BJ (cell line): Measurements from ENCODE around the gene VRK3. TPM values are rescaled to one million over a fixed set of nuclear protein-coding genes. Genes with fewer than 3 reads are reported as not detected.

Experiments
- CTCF ChIA-PET: fragments of 350-600 bp; formaldehyde crosslinking; extraction: SDS; loops from one replicate; lab custom pipeline; 2021; ENCODE audit warnings: antibody characterized with exemption, inconsistent platforms; lab: Yijun Ruan, JAX
- POLR2A ChIA-PET: fragments of 300-600 bp; sonication (Branson Sonifier 250); formaldehyde crosslinking; extraction: SDS; loops from one replicate; lab custom pipeline; 2021; ENCODE audit warnings: antibody characterized with exemption; lab: Charles Lee
- DNase-seq: peaks from one replicate; pipeline ENCODE4 v3.0.0-alpha.2; 2011; ENCODE audit warnings: low read depth
- H3K27me3 ChIP-seq: 2 replicates; pipeline ENCODE4 v1.6.0; 2011; ENCODE audit warnings: low read length; ENCODE audit not compliant: control insufficient read depth, insufficient read depth
- H3K36me3 ChIP-seq: 2 replicates; pipeline ENCODE4 v1.5.1; 2011; ENCODE audit warnings: low read length; ENCODE audit not compliant: control insufficient read depth, insufficient read depth
- H3K4me3 ChIP-seq: 2 replicates; pipeline ENCODE4 v1.5.1; 2011; ENCODE audit warnings: low read depth, mild to moderate bottlenecking, control low read depth, low read length
- polyA plus RNA-seq: library from polyadenylated mRNA; depleted of rRNA; stranded (reverse); fragments of >200 nt; gene quantifications from 2 replicates; pipeline ENCODE4 v1.2.3, GENCODE V29; 2011
- TF ChIP-seq, protein P1 (sequence below): IDR thresholded peaks from 2 replicates; pipeline ENCODE4 v1.5.1; 2011; ENCODE audit warnings: low read depth, mild to moderate bottlenecking, control low read depth, inconsistent platforms, low read length, moderate library complexity; ENCODE audit not compliant: insufficient read depth

VRK3 gene
- polyA plus RNA-seq, 1 experiment, result 34.1 TPM

DNA sequence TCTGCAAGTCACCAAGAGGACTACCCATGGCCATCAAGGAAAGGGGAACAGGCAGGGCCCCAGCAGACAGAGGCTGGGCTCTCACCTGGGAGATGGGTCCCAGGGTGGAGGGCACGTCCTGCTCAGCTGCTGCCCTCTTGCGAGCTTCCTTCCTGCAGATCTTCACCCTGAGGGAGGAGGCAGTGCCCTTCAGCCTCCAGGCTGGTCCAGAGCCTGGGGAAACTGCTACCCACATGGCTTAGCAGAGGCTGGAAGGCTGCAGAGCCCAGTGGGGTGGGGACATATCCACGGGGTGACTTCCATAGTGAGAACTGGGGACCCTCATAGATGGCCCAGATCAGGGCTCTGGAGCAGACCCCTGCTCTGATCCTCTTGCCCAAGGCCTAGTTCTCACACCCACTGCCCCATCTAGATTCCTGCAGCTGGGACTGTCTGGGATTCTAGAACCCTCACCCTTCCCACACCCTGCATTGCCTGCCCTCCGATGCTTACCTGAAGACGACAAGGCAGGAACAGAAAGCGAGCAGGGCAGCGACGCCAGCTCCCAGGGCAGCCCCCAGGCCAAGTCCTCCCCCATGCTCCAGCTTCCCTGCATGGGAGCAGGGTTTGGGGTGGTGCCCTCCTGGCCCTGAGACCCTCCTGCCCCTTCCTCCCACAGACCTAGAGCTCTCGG lies 73.2 kb downstream of the VRK3 start:
- Histone ChIP-seq H3K36me3 (no peaks in the 10 kb centered on the region), H3K4me3 (no peak overlapping the region), H3K27me3 (peaks cover 8% of the 10 kb centered on the region)
- ChIA-PET CTCF (interaction anchor here (0.8 to 5.1 kb wide), 2 partner anchors 9 to 14 kb away, joined by 4 to 22 read pairs; no protein-coding TSS in a partner anchor), POLR2A (interaction anchor here (0.6 kb wide), 1 partner anchor 424 kb away, joined by 9 read pairs; the partner anchor contains the start of gene RCN3)
- TF ChIP-seq, protein P1, sequence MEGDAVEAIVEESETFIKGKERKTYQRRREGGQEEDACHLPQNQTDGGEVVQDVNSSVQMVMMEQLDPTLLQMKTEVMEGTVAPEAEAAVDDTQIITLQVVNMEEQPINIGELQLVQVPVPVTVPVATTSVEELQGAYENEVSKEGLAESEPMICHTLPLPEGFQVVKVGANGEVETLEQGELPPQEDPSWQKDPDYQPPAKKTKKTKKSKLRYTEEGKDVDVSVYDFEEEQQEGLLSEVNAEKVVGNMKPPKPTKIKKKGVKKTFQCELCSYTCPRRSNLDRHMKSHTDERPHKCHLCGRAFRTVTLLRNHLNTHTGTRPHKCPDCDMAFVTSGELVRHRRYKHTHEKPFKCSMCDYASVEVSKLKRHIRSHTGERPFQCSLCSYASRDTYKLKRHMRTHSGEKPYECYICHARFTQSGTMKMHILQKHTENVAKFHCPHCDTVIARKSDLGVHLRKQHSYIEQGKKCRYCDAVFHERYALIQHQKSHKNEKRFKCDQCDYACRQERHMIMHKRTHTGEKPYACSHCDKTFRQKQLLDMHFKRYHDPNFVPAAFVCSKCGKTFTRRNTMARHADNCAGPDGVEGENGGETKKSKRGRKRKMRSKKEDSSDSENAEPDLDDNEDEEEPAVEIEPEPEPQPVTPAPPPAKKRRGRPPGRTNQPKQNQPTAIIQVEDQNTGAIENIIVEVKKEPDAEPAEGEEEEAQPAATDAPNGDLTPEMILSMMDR, result no peak
- DNase-seq, result no peak

DNA sequence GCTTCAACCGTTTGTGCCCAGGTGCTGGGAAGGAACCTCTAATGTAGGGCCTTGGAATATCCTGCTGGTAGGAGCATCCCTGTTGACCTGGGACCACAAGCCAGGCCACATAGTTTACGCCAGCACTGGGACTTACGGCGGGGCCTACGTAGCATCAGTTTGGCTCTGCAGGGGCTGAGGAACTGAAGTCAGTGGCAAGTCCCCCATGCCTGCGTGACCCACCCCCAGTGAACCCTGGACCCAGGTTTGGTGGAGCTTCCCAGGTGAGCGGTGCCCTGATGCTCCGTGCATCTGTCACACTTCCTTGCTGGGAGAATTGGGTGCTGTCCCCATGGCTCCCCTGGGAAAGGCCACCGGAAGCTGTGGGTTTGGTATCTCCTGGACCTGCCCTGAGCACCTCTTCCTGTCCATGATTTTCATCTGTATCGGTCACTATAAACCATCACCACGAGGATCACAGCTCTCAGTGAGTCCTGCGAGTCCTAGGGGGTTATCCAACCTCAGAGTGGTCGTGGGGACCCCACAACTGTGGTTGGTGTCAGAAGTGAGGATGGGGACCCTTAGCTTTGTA lies 74.1 kb downstream of the VRK3 start:
- ChIA-PET POLR2A (no interaction called here), CTCF (interaction anchor here (2.4 kb wide), 1 partner anchor 13 kb away, joined by 11 read pairs; no protein-coding TSS in a partner anchor)
- Histone ChIP-seq H3K36me3 (no peaks in the 10 kb centered on the region), H3K27me3 (peaks cover 8% of the 10 kb centered on the region), H3K4me3 (no peak overlapping the region)
- TF ChIP-seq, protein P1, result no peak
- no peak for DNase-seq

DNA sequence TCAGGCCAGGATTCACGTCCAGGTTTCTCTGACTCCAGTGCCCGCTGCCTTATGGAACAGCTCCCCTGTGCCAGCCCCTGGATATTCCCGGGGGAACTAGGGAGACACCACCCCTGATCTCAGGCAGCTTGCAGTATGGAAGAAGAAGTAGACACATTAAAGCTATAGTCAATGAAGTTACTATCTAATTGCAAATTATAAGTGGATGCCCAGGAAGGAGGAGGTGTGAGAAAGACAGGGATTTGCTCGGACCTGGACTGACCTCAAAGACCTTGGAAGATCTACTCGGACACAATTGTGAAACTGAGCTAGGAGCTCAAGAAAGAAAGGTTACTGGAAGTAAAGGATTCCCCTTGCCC lies 74.6 kb downstream of the VRK3 start:
- TF ChIP-seq, protein P1, result no peak
- Histone ChIP-seq H3K36me3 (no peaks in the 10 kb centered on the region), H3K4me3 (no peak overlapping the region), H3K27me3 (peaks cover 8% of the 10 kb centered on the region)
- ChIA-PET POLR2A (no interaction called here), CTCF (interaction anchor here (2.4 kb wide), 1 partner anchor 13 kb away, joined by 11 read pairs; no protein-coding TSS in a partner anchor)
- no peak for DNase-seq

DNA sequence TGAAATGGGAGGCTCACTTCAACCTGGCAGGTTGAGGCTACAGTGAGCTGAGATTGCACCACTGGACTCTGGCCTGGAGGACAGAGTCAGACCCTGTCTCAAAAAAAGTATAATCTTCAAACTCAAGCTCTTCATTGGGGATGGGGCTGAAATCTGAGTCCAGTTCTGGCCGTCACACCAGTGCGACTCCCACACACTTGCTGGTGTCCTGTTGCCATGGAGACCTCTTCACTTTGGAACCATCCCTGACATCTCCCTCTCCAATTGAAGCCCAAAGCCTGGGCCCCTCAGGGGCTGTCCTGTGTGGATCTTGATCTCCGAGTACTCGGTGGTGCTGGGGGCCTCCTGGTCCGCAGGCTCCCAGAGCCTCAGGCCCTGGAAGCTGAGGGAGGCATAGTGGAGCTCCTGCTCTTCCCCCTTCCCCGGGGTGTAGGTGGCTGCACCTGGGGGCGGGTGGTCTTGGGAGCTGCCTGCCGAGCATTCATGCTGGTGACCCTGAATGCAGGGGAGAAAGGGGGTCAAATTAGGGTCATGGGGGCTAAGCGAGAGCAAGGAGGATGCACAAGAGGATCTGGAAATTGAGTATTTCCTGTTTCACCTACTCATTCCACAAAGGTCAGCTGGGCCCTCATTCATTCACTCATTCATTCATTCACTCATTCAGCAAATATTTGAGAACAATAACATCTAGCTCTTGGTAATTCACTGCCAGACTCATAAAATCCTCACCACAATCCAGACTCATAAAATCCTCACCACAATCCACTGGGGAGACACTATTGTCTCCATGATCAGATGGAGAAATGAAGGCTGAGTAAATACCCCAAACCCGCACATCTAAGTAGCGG lies 75.2 kb downstream of the VRK3 start:
- ChIA-PET CTCF (interaction anchor here (1.4 to 2.4 kb wide), 2 partner anchors 12 to 186 kb away, joined by 4 to 11 read pairs; no protein-coding TSS in a partner anchor), POLR2A (no interaction called here)
- H3K4me3 ChIP-seq, result no peak overlapping the region
- TF ChIP-seq, protein P1, result no peak
- H3K36me3 ChIP-seq, result no peaks in the 10 kb centered on the region
- H3K27me3 ChIP-seq, result peaks cover 8% of the 10 kb centered on the region
- no peak for DNase-seq
